ENCODE measurements around the gene SLC35C1.

GRCh38 chr11:45852018-45852711 lies 47.2 kb downstream of the SLC35C1 start:
- no peak for TF ChIP-seq POLR2AphosphoS5 (IDR thresholded peaks at IDR 0.05; ENCODE audit: borderline replicate concordance, low read depth, low read length)
- no peak for TF ChIP-seq EZH2 (IDR thresholded peaks at IDR 0.05)

Data from SK-N-MC (cell line).